Jurkat, Clone E6-1 (cell line): ENCODE data around the gene CSTF2T.

ENCODE experiments used
- DNase-seq: peaks from one replicate; pipeline ENCODE4 v3.0.0-alpha.2; 2011; ENCODE audit warnings: low read depth, low spot score
- H3K4me3 ChIP-seq: 2 replicates; pipeline ENCODE4 v1.5.1; 2011; ENCODE audit warnings: mild to moderate bottlenecking, low read length, control low read depth, moderate library complexity

The CSTF2T gene

DNA sequence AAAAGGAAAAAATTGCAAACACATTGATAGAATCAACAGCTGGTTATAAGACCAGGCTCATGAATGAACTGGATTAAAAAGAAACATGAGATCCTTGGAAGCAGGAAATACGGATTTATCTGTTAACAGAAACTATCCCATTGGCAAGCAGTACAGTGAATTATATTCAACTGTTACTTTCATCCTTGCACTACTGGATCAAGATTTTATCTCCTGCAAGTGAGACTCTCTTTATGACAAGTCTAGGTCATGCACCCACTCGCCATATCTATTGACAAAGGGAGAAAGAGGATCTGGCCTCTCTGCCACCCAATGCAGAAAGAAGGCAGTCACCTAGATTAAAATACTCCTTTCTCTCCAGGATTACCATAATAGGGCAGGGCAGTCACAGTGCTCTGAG is 41.4 kb downstream of the CSTF2T start:
- no peak for DNase-seq
- no peak overlapping the region for H3K4me3 ChIP-seq

DNA sequence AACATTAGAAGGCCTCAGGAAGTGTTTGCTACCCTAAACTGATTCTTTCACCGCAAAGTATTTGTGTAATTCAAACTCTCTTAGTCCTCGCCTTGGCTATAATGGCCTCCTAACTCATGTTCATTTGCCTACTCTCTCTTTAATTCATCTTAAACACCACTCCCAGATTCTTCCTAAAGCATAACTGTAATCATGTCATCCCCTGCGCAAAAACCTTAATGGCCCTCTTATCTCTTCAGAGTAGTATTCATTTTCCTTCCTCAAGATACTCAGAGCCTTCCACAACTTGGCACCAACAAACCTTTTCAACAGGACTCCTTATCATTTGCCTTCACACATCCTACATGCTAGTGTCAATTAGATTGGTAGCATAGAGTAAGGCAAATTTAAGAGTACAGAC is 42.9 kb downstream of the CSTF2T start:
- H3K4me3 ChIP-seq, result no peak overlapping the region
- no peak for DNase-seq

DNA sequence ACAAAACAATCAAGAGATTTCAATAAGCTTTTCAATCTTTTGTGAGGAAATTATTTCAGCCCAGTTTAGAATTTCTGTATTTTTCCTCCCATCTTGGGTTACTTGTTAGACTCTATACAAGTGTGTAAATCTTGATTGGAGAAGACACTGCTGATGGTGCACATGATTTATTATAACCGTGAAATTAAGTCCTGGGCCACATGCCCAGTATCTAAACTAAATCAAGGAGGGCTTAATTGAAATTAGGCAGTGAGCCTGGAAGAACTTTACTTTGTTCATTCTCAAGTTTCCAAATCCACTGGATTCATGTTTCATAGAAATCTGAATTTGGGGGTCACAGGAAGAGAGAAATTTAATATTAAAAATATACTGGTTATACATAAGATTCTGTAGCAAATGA is 44.5 kb downstream of the CSTF2T start:
- H3K4me3 ChIP-seq, result no peak overlapping the region
- no peak for DNase-seq

DNA sequence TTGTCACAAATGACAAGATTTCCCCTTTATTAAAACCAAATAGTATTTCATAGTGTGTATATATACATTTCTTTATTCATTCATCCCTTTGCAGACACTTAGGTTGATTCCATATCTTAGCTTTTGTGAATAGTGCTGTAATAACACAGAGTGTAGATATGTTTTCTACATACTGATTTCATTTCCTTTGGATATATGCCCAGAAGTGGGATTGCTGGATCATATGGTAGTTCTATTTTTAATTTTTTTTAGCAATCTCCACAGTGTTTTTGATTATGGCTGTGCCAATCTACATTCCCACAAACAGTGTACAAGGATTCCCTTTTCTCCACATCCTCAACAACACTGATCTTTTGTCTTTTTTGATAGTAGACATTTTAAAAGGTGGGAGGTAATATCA is 46.4 kb downstream of the CSTF2T start:
- no peak for DNase-seq
- no peak overlapping the region for H3K4me3 ChIP-seq

DNA sequence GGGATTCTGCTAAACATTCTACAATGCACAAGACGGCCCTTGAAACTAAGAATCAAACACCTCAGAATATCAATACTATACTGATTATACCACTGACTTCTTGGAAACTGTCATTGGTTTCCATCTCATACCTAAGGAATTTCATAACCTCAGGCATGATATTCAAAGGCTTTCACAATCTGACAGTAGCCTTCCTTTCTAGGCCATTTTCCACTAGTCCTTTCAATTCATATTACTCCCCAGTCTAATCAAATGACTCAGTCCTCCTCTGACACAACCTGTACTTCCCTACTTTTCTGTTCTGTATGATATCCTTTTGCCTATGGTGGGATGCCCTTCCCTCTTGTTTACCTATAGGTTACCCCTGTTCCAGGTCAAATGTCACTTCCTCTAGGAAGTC is 48.3 kb downstream of the CSTF2T start:
- DNase-seq, result no peak
- H3K4me3 ChIP-seq, result no peak overlapping the region

DNA sequence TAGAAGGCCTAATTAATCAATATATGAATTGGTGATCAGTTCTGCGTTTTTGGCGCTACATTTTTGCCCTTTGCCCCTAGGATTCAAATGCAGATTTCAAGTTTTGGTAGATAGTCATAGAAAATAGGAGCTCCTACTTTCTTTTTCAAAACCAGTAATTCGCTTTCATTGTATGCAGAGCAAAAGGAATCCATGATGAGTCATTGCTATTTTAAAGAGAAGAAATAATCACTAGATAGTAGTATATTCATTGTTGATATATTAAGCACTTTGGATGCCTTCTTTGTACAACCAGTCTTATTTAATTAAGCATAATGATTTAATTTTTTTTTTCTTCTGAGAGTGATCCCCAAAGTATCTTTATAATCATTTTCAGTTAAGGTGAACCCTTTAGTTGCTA is 50.3 kb downstream of the CSTF2T start:
- H3K4me3 ChIP-seq, result no peak overlapping the region
- no peak for DNase-seq
